Measurements from ENCODE around the gene YWHAG.

DNA sequence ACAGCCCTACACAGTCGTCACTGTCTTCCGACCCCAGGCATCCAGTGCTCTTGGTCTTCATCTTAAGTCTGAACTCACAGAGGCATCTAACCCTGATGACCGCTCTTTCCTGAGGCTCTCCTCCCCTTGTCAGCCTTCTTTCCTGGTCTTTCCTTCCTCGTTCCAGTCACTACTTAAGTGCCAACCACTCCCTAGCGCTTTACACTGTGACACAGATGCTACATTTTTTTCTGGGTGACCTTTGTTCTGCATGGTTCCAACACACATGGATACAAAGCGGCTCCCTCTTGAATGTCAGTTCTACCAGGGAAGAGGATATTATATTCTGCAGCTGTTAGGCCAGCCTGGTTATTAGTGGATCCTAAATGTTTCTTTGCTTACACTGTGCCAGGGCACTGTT is 12.7 kb downstream of the YWHAG start:
- no peak for TF ChIP-seq KLF13 (CRISPR knock-in tag; IDR thresholded peaks at IDR 0.05)
- no peak for TF ChIP-seq ZNF3 (CRISPR knock-in tag; IDR thresholded peaks at IDR 0.05)
- no peak for TF ChIP-seq TBP (CRISPR knock-in tag; IDR thresholded peaks at IDR 0.05)
- TF ChIP-seq, protein P1, sequence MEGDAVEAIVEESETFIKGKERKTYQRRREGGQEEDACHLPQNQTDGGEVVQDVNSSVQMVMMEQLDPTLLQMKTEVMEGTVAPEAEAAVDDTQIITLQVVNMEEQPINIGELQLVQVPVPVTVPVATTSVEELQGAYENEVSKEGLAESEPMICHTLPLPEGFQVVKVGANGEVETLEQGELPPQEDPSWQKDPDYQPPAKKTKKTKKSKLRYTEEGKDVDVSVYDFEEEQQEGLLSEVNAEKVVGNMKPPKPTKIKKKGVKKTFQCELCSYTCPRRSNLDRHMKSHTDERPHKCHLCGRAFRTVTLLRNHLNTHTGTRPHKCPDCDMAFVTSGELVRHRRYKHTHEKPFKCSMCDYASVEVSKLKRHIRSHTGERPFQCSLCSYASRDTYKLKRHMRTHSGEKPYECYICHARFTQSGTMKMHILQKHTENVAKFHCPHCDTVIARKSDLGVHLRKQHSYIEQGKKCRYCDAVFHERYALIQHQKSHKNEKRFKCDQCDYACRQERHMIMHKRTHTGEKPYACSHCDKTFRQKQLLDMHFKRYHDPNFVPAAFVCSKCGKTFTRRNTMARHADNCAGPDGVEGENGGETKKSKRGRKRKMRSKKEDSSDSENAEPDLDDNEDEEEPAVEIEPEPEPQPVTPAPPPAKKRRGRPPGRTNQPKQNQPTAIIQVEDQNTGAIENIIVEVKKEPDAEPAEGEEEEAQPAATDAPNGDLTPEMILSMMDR (CRISPR knock-in tag; IDR thresholded peaks at IDR 0.05), result no peak
- TF ChIP-seq HOXA7 (CRISPR knock-in tag; IDR thresholded peaks at IDR 0.05), result no peak
- TF ChIP-seq RAD51 (IDR thresholded peaks at IDR 0.05; ENCODE audit: borderline replicate concordance), result no peak
- TF ChIP-seq, protein P2, sequence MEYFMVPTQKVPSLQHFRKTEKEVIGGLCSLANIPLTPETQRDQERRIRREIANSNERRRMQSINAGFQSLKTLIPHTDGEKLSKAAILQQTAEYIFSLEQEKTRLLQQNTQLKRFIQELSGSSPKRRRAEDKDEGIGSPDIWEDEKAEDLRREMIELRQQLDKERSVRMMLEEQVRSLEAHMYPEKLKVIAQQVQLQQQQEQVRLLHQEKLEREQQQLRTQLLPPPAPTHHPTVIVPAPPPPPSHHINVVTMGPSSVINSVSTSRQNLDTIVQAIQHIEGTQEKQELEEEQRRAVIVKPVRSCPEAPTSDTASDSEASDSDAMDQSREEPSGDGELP (IDR thresholded peaks at IDR 0.05; ENCODE audit: borderline replicate concordance, low read depth), result no peak
- no peak for TF ChIP-seq RBFOX2 (IDR thresholded peaks at IDR 0.05; ENCODE audit: low read depth, low read length)
- no peak for TF ChIP-seq ZSCAN12 (CRISPR knock-in tag; IDR thresholded peaks at IDR 0.05)
- no peak for TF ChIP-seq ZNF10 (CRISPR knock-in tag; IDR thresholded peaks at IDR 0.05; ENCODE audit: borderline replicate concordance, low read depth)
- TF ChIP-seq CEBPB (IDR thresholded peaks at IDR 0.05; ENCODE audit: borderline replicate concordance, low read depth, low read length), result no peak
